Measurements from ENCODE around the gene ZNF343. TPM values are rescaled to one million over a fixed set of nuclear protein-coding genes. Genes with fewer than 3 reads are reported as not detected.

Gene ZNF343
- total RNA-seq, 1 donor from 2014 or later = 0.64 TPM

DNA sequence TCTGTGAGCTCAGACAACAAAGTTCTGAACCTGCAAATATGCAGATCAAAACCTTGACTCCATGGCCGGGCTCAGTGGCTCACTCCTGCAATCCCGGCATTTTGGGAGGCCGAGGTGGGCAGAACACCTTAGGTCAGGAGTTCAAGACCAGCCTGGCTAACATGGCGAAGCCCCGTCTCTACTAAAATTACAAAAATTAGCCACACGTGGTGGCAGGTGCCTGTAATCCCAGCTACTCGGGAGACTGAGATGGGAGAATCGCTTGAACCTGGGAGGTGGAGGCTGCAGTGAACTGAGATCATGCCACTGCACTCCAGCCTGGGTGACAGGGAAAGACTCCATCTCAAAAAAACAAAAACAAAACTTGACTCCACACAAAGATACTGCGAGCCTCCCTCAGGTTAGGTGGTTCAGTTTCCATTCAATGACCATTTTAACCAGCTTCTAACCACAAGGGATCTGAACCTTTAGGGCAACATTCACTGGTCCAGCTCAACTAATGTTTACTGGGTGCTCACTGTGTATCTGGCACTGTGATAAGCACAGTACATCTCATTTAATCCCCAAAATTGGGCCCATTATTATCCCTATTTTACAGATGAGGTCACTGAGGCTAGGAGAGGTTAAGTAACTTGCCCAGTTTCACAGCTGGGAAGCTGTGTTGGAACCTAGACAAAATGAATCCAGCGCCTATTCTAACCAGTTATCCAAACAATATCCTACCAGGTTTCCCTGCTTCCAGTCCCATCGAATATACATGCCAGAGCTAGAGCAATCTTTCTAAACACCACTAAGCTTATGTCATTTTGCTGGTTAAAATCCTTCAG lies 39.9 kb downstream of the ZNF343 start:
- TF ChIP-seq CTCF (IDR thresholded peaks at IDR 0.05) = no peak
- H3K27ac ChIP-seq = peak overlapping the region in 1 of 2 donors; percentile 94
- peak overlapping the region in 1 of 2 donors; percentile 76 for H3K4me3 ChIP-seq
- H3K4me1 ChIP-seq = peaks cover 4 to 18% of the 10 kb centered on the region in 2 donors
- H3K9me3 ChIP-seq = no peaks in the 10 kb centered on the region
- no peak for DNase-seq (ENCODE audit: low spot score in 2 of 2)
- H3K27me3 ChIP-seq = no peaks in the 10 kb centered on the region
- peaks cover 36 to 38% of the 10 kb centered on the region in 2 donors for H3K36me3 ChIP-seq
- intact Hi-C loops (cut with DNase I) = loop anchor here (10.0 kb wide), 1 partner anchor 1004 kb away; the partner anchor contains the start of gene NSFL1C

DNA sequence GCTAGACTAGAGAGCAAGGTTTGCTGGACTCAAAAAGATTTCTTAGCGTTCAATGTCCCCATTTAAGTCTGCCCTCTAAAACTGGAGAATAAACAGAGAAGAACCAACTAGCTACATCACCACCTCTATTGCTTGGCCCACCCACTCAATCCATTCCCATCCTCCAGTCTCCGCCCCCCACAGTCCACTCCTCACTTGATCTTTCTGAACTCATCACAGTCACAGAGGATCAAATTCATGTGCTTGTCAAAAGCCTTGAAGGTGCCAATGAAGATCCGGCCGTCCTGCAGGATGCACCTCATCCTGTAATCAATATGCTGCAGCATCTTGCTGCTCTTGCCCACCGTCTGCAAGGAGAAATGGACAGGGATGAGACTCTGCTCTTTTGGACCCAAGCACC lies 41.3 kb downstream of the ZNF343 start:
- no peak for TF ChIP-seq CTCF (IDR thresholded peaks at IDR 0.05)
- Histone ChIP-seq H3K4me3 (no peak overlapping the region), H3K36me3 (peaks cover 50 to 52% of the 10 kb centered on the region in 2 donors), H3K9me3 (no peaks in the 10 kb centered on the region), H3K4me1 (peaks cover 4 to 18% of the 10 kb centered on the region in 2 donors), H3K27ac (no peak overlapping the region), H3K27me3 (no peaks in the 10 kb centered on the region)
- no peak for DNase-seq (ENCODE audit: low spot score in 2 of 2)
- intact Hi-C loops (cut with DNase I) = loop anchor here (10.0 kb wide), 1 partner anchor 1003 kb away; the partner anchor contains the start of gene NSFL1C

DNA sequence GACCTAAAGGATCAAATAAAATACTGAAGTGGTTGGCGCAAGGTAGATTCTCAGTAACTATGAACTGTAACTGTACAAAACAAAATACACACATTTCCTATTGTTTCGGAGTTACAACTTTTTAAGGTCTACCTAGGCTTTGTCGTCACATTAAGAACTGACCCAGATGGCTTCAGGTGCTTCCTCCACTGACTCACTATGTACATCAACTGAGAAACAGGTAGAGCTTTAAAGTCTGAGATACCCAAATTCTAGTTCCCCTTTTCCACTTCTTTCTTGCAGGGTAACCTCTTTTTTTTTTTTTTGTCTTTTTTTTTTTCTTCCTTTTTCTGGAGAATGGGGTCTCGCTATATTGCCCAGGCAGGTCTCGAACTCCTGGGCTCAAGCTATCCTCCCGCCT lies 43.6 kb downstream of the ZNF343 start:
- Histone ChIP-seq H3K27me3 (no peaks in the 10 kb centered on the region), H3K9me3 (no peaks in the 10 kb centered on the region), H3K4me1 (peaks cover 4 to 14% of the 10 kb centered on the region in 2 donors), H3K36me3 (peaks cover 73 to 75% of the 10 kb centered on the region in 2 donors), H3K27ac (no peak overlapping the region), H3K4me3 (no peak overlapping the region)
- TF ChIP-seq CTCF (IDR thresholded peaks at IDR 0.05) = no peak
- no peak for DNase-seq (ENCODE audit: low spot score in 2 of 2)
- intact Hi-C loops (cut with DNase I) = loop anchor here (10.0 kb wide), 1 partner anchor 1000 kb away; the partner anchor contains the start of gene NSFL1C

- DNase-seq (ENCODE audit: low spot score in 2 of 2) = no peak
- Histone ChIP-seq H3K27me3 (no peaks in the 10 kb centered on the region), H3K27ac (no peak overlapping the region), H3K9me3 (no peaks in the 10 kb centered on the region), H3K36me3 (peaks cover 75 to 87% of the 10 kb centered on the region in 2 donors), H3K4me1 (peaks cover under 1 to 9% of the 10 kb centered on the region in 2 donors), H3K4me3 (no peak overlapping the region)
- intact Hi-C loops (cut with DNase I) = loop anchor here (10.0 kb wide), 1 partner anchor 999 kb away; the partner anchor contains the start of gene NSFL1C
- no peak for TF ChIP-seq CTCF (IDR thresholded peaks at IDR 0.05)
These were observed 44.9 kb downstream of the ZNF343 start for GRCh38 chr20:2463616-2464365.

GRCh38 chr20:2462484-2462883 lies 46.2 kb downstream of the ZNF343 start:
- DNase-seq (ENCODE audit: low spot score in 2 of 2) = no peak
- no peak overlapping the region for H3K27ac ChIP-seq
- no peak for TF ChIP-seq CTCF (IDR thresholded peaks at IDR 0.05)
- intact Hi-C loops (cut with DNase I) = loop anchor here (10.0 kb wide), 1 partner anchor 998 kb away; the partner anchor contains the start of gene NSFL1C
- H3K36me3 ChIP-seq = peaks cover 73 to 88% of the 10 kb centered on the region in 2 donors
- no peaks in the 10 kb centered on the region for H3K9me3 ChIP-seq
- H3K4me1 ChIP-seq = no peaks in the 10 kb centered on the region
- no peak overlapping the region for H3K4me3 ChIP-seq
- no peaks in the 10 kb centered on the region for H3K27me3 ChIP-seq
